ENCODE data around the gene RIC8A.

The RIC8A gene

GRCh38 chr11:204587-205109 is 2.9 kb upstream of the RIC8A start:
- no peak for DNase-seq (ENCODE audit: low read depth)

- DNase-seq (ENCODE audit: low read depth) = no peak
These were observed 2.1 kb upstream of the RIC8A start for GRCh38 chr11:205221-206001.

- DNase-seq (ENCODE audit: low read depth) = no peak
These were observed 1.5 kb upstream of the RIC8A start for GRCh38 chr11:206002-206384.

GRCh38 chr11:206526-207207 is 841 bp upstream of the RIC8A start:
- peak; percentile 16 for DNase-seq (ENCODE audit: low read depth)

GRCh38 chr11:207863-208180 is 314 bp downstream of the RIC8A start:
- peak; percentile 70 for DNase-seq (ENCODE audit: low read depth)

GRCh38 chr11:208181-208916 is 841 bp downstream of the RIC8A start:
- DNase-seq (ENCODE audit: low read depth) = peak; percentile 74

GRCh38 chr11:208917-209260 is 1.4 kb downstream of the RIC8A start:
- no peak for DNase-seq (ENCODE audit: low read depth)

GRCh38 chr11:209275-210121 is 2.0 kb downstream of the RIC8A start:
- peak; percentile 22 for DNase-seq (ENCODE audit: low read depth)

GRCh38 chr11:210122-210802 is 2.8 kb downstream of the RIC8A start:
- peak; percentile 88 for DNase-seq (ENCODE audit: low read depth)

- DNase-seq (ENCODE audit: low read depth) = no peak
These were observed 3.3 kb downstream of the RIC8A start for GRCh38 chr11:210803-211180.

- no peak for DNase-seq (ENCODE audit: low read depth)
These were observed 3.8 kb downstream of the RIC8A start for GRCh38 chr11:211295-211694.

GRCh38 chr11:211741-212140 is 4.2 kb downstream of the RIC8A start:
- no peak for DNase-seq (ENCODE audit: low read depth)

GRCh38 chr11:212150-213100 is 4.9 kb downstream of the RIC8A start:
- DNase-seq (ENCODE audit: low read depth) = no peak

- DNase-seq (ENCODE audit: low read depth) = no peak
These were observed 5.6 kb downstream of the RIC8A start for GRCh38 chr11:213111-213510.

- DNase-seq (ENCODE audit: low read depth) = no peak
These were observed 6.6 kb downstream of the RIC8A start for GRCh38 chr11:214083-214482.

GRCh38 chr11:215581-216037 is 8.1 kb downstream of the RIC8A start:
- peak; percentile 25 for DNase-seq (ENCODE audit: low read depth)

- DNase-seq (ENCODE audit: low read depth) = no peak
These were observed 8.8 kb downstream of the RIC8A start for GRCh38 chr11:216081-216974.

GRCh38 chr11:217704-218103 is 10.2 kb downstream of the RIC8A start:
- DNase-seq (ENCODE audit: low read depth) = no peak

Data from iris pigment epithelial cell (primary cell).